Measurements from ENCODE around the gene RET.

DNA sequence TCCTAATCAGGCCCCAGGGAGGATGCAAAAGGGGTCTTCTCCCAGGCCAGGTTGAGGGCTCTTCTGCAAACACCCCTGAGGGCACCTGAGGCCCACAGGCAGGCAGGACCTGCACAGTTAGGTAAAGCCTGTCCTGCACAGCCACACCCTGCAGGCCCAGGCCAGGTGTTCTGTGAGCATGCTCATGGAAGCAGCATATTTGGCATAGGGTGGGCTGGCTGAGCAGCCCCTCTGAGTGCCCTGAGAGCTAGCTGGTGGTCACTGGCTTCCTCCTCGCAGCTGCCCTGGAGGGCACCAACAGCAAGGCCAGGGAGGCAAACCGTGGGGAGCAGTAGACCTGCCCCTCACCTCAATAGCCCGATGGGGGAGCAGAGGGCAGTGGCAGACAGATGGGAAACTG, 3.7 kb upstream of the RET start:
- no peak for TF ChIP-seq POLR2A (IDR thresholded peaks at IDR 0.05)
- TF ChIP-seq CTCF (IDR thresholded peaks at IDR 0.05): no peak
- TF ChIP-seq POLR2AphosphoS5 (IDR thresholded peaks at IDR 0.05): no peak
- TF ChIP-seq EP300 (IDR thresholded peaks at IDR 0.05): no peak
